Mesodermal cell (in vitro differentiated cells): ENCODE measurements around the gene PLAGL2.
A peak's percentile ranks its signal among the peaks of the same experiment; 100 is the strongest.

Experiments
- H3K27ac ChIP-seq: 2 replicates; pipeline ENCODE4 v1.7.0; 2013; ENCODE audit warnings: mild to moderate bottlenecking, low read depth, low read length, moderate library complexity; ENCODE audit not compliant: severe bottlenecking
- H3K36me3 ChIP-seq: 2 replicates; pipeline ENCODE4 v1.7.1; 2013; ENCODE audit warnings: mild to moderate bottlenecking, low read length, moderate library complexity; ENCODE audit not compliant: control insufficient read depth, insufficient read depth
- H3K4me1 ChIP-seq: one replicate; pipeline ENCODE4 v1.7.1; 2013; ENCODE audit warnings: mild to moderate bottlenecking, low read length; ENCODE audit not compliant: insufficient read depth, control insufficient read depth, poor library complexity, severe bottlenecking
- H3K4me3 ChIP-seq: 2 replicates; pipeline ENCODE4 v1.7.0; 2013; ENCODE audit warnings: low read length, control low read depth, mild to moderate bottlenecking; ENCODE audit not compliant: insufficient read depth, poor library complexity, severe bottlenecking; ENCODE audit errors: extremely low read depth
- H3K9me3 ChIP-seq: 2 replicates; pipeline ENCODE4 v1.7.1; 2013; ENCODE audit warnings: mild to moderate bottlenecking, low read length, moderate library complexity; ENCODE audit not compliant: control insufficient read depth
- WGBS, 2 experiments: methylation state at CpG; one replicate each; pipeline ENCODE4 v1.1.5; 2013; ENCODE audit warnings: missing lambda C conversion rate in 2 of 2; ENCODE audit not compliant: insufficient coverage in 2 of 2; 5-methylcytosine and 5-hydroxymethylcytosine counted together

PLAGL2 gene

DNA sequence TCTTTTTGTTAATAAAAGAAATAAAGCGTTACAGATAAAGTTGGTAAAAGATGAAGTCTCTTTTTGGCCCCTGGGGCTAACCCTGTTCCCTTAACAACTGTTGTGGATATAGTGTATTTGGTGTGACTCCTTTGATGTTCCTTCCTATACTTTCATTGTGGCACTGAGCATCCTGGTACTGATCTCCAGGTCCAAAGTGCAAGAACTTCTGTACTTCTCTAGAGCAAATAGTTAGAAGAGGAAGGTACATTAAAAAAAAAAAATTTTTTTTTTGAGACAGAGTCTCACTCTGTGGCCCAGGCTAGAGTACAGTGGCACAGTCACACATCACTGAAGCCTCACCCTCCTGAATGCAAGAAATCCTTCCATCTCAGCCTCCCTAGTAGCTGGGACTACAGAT is 6.3 kb upstream of the PLAGL2 start:
- Histone ChIP-seq H3K36me3 (peaks cover 76% of the 10 kb centered on the region), H3K4me1 (peaks cover 12% of the 10 kb centered on the region), H3K27ac (no peak overlapping the region), H3K4me3 (no peak overlapping the region), H3K9me3 (no peaks in the 10 kb centered on the region)
- WGBS, 2 experiments = no CpG with 5 or more reads among the region's 1 CpG

DNA sequence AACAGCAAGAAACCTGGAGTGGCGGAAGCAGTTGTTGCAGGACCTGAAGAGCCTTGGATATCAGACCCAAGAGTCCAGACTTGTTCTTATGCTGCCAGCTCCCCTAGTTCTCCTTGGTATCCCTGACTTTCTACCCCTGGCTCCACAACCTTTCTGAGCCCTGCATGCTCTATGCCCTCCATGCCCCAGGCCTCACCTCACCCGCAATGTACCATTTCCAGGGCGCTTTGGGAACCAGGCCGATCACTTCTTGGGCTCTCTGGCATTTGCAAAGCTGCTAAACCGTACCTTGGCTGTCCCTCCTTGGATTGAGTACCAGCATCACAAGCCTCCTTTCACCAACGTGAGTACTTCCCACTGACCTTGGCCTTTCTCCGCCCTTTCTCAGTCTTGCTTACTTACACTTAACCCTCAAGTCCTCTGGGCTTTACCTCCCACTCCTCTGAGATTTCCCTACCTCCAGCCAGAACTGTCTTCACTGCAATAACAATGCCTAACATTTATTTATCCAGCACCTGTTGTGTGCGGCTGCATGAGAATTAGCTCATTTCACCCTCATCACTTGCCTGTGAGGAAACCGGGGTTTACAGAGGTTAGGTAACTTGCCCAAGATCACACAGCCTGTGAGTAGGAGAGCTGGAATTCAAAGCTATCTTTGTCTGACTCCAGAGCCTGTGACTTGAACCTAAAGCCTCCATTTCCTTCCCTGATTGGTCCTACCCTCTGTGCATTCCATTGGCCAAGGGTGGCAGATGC is 2.5 kb upstream of the PLAGL2 start:
- no peak overlapping the region for H3K27ac ChIP-seq

DNA sequence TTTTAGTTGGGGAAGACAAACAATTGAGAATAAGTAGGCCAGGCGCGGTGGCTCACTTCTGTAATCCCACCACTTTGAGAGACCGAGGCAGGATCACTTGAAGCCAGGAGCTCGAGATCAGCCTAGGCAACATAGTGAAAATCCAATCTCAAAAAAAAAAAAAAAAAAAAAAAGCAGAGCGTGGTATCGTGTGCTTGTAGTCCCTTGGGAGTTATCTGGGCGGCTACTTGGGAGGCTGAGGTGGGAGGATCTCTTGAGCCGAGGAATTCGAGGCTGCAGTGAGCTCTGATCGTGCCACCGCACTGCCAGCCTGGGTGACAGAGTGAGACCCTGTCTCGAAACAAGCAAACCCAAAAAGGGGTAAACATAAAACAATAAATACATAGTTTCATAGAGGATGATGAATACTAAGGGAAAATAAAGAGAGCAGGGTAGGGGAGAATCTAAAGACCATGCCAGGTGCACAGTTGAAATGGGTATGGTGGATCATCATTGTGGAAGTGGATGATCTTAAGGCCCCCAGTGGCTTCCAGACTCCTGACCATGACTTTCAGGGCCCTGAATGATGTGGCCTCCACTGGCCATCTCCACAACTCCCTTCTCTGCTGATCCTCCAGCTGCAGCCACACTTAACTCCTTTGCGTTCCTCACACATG is 1.1 kb upstream of the PLAGL2 start:
- Histone ChIP-seq H3K4me3 (peak overlapping the region; percentile 96), H3K27ac (no peak overlapping the region), H3K36me3 (peaks cover 41% of the 10 kb centered on the region), H3K4me1 (peaks cover 22% of the 10 kb centered on the region), H3K9me3 (no peaks in the 10 kb centered on the region)
- WGBS, 2 experiments = 93 to 96% methylated on average over 4 to 9 of the region's 13 CpGs

More for the DNA sequence above, 2.5 kb upstream of the PLAGL2 start:
- peaks cover 18% of the 10 kb centered on the region for H3K4me1 ChIP-seq
- no peak overlapping the region for H3K4me3 ChIP-seq
- no peaks in the 10 kb centered on the region for H3K9me3 ChIP-seq
- peaks cover 45% of the 10 kb centered on the region for H3K36me3 ChIP-seq
- 92 to 93% methylated on average over 7 of the region's 9 CpGs for WGBS, 2 experiments

DNA sequence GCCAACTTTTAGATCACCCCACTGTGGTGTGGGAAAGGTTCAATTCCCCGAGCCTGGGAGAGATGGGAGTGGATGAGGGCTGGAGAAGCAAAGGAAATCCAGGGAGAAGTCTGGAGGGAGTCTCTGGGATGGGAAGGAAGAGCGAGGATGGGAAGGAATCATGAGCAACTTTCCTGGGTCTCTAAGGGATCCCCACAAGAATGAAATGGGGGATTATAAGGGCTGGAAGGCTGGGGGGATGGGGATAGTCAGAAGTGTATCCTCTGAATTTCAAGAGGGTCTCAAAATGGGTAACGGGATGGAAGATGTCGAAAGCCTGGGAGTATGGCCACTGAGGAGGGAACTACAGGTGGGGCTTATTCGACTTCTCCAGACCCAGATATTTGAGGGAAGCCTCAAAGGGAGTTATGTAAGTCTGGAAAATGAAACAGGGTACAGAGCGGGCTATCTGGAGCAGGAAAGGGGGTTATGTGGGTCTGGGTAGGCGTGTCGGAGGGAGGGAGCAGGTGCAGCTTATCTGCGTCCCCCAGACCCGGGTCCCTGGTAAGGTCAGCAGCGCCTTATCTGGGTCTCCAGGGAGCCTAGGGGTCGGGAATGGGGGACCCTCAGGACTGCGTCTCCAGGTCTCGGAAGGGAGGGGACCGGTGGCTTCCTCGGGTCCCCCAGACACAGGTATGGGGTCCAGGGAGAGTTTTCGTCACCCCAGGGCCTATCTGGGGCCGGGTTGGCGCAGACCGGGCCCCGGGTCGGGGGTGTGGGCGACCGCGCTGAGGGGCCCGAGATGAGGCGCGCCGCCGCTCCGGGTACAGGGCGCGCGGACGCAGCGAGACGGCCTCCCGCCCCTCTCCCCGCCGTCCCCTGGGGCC is 550 bp downstream of the PLAGL2 start:
- H3K27ac ChIP-seq = peak overlapping the region; percentile 18
- whole genome bisulfite sequencing, 2 experiments = 3 to 4% methylated on average over 38 of the region's 40 CpGs
- peaks cover 42% of the 10 kb centered on the region for H3K36me3 ChIP-seq
- peak overlapping the region; percentile 96 for H3K4me3 ChIP-seq
- H3K9me3 ChIP-seq = no peaks in the 10 kb centered on the region
- H3K4me1 ChIP-seq = peaks cover 22% of the 10 kb centered on the region

DNA sequence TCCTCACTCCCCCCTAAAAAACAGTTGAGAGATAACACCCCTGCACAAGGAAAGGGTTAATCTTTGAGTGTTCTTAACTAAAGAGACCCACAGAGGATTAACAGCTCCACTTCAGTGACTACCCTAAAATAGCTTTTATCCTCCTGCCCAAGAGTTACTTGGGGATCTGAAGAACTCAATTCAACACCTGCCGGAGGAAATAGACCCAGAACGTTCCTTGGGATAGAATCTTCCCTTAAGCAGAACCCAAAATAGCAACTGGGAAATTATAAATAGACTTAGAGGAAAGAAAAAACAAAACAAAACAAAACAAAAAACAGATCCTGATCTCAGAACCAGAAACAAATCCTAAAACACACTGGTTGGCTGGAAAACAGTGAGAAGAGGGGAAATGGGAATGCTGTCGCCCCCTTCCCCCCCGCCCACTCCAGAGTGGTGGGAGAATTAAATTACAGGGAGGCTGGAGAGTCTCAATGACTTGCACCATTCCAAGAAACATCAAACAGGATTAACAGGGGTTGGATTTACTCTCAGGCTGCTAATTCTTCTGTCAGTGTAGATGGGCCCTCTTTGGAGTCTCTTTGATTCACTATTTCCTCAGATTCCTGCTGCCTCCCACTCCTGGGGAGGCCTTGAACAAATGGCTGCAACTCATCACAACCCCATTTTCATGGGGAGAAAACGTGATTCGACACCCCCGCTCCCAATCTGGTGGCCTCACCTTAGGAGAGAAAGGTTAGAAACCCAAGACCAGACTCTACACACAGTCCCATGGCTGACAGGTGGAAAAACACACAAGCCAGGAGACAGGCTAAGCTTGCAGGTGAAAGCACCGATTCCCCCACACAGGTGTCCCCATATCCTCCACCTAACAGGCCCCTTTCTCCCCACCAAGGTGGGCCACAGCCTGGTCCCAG is 1.4 kb downstream of the PLAGL2 start:
- peaks cover 42% of the 10 kb centered on the region for H3K36me3 ChIP-seq
- H3K4me1 ChIP-seq = peaks cover 22% of the 10 kb centered on the region
- peak overlapping the region; percentile 96 for H3K4me3 ChIP-seq
- WGBS, 2 experiments = 60 to 67% methylated on average over 2 to 3 of the region's 8 CpGs
- peak overlapping the region; percentile 41 for H3K27ac ChIP-seq
- H3K9me3 ChIP-seq = no peaks in the 10 kb centered on the region

DNA sequence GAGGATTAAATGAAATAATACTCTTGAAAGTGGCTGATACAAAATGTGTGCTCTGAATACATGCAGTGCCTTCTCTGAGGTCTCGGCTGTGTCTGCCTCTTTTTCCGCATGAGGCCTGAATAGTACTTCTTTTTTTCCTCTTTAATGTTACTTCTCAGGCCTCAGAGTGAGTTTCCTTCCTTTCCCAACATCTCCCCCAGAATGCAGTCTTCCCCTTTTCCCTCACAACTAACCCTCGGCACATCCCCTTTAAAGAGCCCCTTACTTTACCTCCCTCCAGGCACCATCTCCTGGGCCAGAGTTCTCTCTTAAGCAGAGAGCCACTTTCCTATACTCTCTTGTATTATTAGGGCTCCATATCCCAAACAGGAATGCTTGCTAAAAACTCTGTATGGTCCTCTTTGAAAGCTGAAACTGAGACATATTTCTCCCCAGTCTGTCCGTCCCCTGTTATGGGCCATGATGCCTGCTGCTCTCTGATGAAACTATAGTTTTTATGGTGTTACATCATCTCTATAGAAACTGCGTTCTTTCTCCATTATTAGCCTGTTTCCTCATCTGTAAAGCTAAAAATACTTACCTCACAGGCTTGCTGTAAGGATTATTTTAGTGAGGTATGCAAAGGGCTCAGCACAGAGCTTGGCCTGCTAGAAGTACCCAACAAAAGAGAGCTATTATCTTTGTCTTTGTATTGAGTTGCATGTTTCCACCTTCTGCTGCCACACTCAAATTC is 2.3 kb downstream of the PLAGL2 start:
- Histone ChIP-seq H3K27ac (no peak overlapping the region), H3K9me3 (no peaks in the 10 kb centered on the region), H3K36me3 (peaks cover 51% of the 10 kb centered on the region), H3K4me3 (peak overlapping the region; percentile 5), H3K4me1 (peaks cover 22% of the 10 kb centered on the region)
- WGBS, 2 experiments = 96 to 100% methylated on average over 3 of the region's 5 CpGs

DNA sequence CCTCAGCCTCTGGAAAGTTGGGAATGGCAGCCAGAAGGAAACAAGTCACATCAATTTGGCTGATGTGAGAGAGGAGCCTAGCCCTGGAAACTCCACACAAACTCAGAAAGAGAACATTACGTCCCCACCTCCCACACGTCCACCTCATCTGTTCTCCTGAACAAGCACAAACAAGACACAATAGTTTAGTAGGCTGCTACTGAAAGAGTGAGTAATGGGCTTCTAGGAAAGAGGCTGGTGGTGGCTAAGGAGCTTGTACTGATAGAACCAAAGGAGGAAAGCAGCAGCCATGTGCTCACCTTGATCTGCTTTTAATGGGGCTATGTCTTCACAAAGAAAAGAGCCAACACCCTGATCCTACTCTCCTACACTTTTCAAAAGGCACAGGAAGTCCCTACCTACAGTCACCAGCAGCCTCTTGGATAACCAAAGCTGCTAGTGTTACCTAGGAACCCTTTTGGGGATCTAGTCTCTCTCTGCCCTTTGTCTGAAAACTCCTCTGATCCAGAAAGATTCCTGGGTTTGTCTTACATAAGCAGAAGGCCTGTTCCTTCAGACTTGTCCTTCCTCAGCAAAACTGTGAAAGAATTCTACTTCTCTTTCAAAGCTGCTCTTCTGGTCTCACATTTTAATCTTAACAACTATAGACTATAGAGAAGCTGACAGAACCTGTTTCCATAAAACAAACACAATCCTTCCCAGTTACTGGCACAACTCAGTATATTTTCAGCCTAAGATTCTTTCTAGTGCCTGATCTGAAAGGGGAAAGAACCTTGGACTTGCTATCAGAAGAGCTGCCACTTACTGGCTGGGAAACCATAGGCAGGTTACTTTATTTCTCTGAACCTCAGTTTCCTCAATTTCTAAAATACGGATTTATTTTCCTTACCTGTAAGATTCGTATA is 3.1 kb downstream of the PLAGL2 start:
- Histone ChIP-seq H3K4me3 (no peak overlapping the region), H3K36me3 (peaks cover 59% of the 10 kb centered on the region)

DNA sequence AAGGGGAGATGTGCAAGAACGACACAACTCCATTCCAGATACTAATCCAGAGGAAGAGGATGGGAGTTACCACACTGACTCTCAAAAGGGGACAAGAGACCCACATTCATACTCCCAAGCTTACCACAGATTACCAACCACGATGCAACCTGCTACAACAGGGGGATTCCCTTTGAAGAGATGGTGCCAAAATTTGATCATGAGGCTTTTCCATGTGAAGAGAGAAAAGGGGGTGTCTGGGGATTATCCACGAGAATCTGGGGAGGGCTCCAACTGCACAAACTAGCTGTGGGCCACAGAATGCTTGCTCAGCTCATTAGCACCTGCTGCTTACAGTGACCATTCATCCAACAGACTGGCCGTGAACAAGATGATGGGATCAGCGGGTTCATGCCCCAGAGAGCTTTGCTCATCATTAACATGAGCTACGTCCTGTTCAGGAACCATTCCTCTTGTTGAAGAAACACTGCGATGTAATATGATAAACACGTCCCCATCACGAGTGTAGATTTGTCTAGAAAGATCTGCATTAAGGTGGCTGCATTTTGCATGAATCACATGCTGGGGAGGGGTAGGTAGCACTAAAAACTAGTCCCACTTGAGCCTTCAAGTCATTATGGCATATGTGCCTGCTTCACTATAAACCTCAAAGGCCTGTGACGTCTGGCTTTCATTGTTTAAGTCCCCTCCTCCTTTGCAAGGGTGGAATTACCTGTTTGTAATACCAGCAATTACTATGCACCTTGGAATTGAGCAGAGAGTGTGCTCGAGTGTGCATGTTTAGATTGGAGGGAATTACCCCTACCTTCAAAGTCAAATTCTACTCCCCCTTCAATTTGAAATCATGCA is 4.0 kb downstream of the PLAGL2 start:
- WGBS, 2 experiments = 95 to 98% methylated on average over 7 to 8 of the region's 11 CpGs
- no peak overlapping the region for H3K4me3 ChIP-seq
- no peak overlapping the region for H3K27ac ChIP-seq
- peaks cover 22% of the 10 kb centered on the region for H3K4me1 ChIP-seq
- peaks cover 63% of the 10 kb centered on the region for H3K36me3 ChIP-seq
- H3K9me3 ChIP-seq = no peaks in the 10 kb centered on the region

More for the DNA sequence above, 3.1 kb downstream of the PLAGL2 start:
- WGBS, 2 experiments = no CpG with 5 or more reads among the region's 4 CpGs
- Histone ChIP-seq H3K27ac (no peak overlapping the region), H3K4me1 (peaks cover 22% of the 10 kb centered on the region), H3K9me3 (no peaks in the 10 kb centered on the region)
